Measurements from ENCODE around the gene CABP2.

DNA sequence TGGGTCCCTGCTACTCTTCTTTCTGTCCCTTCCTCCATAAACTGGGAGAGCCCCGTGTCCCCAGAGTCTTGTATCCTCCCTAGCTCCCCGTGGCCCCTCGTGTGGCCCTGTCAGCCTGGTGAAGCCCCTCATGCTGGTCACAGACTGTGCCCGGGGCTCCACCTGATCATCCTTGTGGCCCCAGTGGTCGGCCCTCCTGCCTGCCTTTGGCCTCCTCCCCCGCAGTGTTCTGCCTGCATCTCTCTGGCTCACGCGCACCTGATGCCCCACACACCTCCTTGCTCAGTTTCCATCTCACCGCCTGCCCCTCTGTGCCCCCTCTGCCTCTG is 1.2 kb upstream of the CABP2 start:
- TF ChIP-seq, protein P1, sequence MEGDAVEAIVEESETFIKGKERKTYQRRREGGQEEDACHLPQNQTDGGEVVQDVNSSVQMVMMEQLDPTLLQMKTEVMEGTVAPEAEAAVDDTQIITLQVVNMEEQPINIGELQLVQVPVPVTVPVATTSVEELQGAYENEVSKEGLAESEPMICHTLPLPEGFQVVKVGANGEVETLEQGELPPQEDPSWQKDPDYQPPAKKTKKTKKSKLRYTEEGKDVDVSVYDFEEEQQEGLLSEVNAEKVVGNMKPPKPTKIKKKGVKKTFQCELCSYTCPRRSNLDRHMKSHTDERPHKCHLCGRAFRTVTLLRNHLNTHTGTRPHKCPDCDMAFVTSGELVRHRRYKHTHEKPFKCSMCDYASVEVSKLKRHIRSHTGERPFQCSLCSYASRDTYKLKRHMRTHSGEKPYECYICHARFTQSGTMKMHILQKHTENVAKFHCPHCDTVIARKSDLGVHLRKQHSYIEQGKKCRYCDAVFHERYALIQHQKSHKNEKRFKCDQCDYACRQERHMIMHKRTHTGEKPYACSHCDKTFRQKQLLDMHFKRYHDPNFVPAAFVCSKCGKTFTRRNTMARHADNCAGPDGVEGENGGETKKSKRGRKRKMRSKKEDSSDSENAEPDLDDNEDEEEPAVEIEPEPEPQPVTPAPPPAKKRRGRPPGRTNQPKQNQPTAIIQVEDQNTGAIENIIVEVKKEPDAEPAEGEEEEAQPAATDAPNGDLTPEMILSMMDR (conservative IDR thresholded peaks at IDR 0.05; ENCODE audit: low read depth, low read length) = no peak
- TF ChIP-seq EZH2 (IDR thresholded peaks at IDR 0.05; ENCODE audit: borderline replicate concordance, low read depth, low read length, poor library complexity, severe bottlenecking) = no peak
